CD8-positive, alpha-beta memory T cell (primary cell): ENCODE data around the gene GNL3. TPM values are rescaled to one million over a fixed set of nuclear protein-coding genes. Genes with fewer than 3 reads are reported as not detected.
"Not testable (repeated sequence)": the region's sequence is repeated elsewhere in the genome, so short reads cannot be mapped to it uniquely, and the experiment has no call there.

Source experiments
- CTCF ChIA-PET: fragments of 350-600 bp; sonication (Branson Sonifier 250); formaldehyde crosslinking; loops from one replicate; lab custom pipeline; 2021; ENCODE audit warnings: antibody characterized with exemption; lab: Charles Lee
- POLR2A ChIA-PET: fragments of 350-600 bp; sonication (Branson Sonifier 250); formaldehyde crosslinking; loops from one replicate; lab custom pipeline; 2021; ENCODE audit warnings: antibody characterized with exemption; lab: Charles Lee
- DNase-seq, 5 donors: peaks; one replicate each; pipeline versions ENCODE4 v3.0.0 to v3.0.0-alpha.2; 2020 to 2022; ENCODE audit warnings: mixed read lengths in 1 of 5
- H3K27ac ChIP-seq: one replicate; pipeline ENCODE4 v1.7.0; 2013; ENCODE audit warnings: low read depth, mild to moderate bottlenecking, low read length, moderate library complexity
- H3K27me3 ChIP-seq: 2 replicates; pipeline ENCODE4 v1.7.0; 2013; ENCODE audit warnings: low read length, mild to moderate bottlenecking; ENCODE audit not compliant: insufficient read depth, poor library complexity, severe bottlenecking
- H3K36me3 ChIP-seq: 2 replicates; pipeline ENCODE4 v1.7.0; 2013; ENCODE audit warnings: mild to moderate bottlenecking, low read length, moderate library complexity; ENCODE audit not compliant: insufficient read depth
- H3K4me1 ChIP-seq: 2 replicates; pipeline ENCODE4 v1.7.0; 2013; ENCODE audit warnings: mild to moderate bottlenecking, low read length, moderate library complexity; ENCODE audit not compliant: insufficient read depth
- H3K4me3 ChIP-seq: 2 replicates; pipeline ENCODE4 v1.7.0; 2013; ENCODE audit warnings: mild to moderate bottlenecking, low read length
- H3K9me3 ChIP-seq: 2 replicates; pipeline ENCODE4 v1.7.0; 2013; ENCODE audit warnings: mild to moderate bottlenecking, low read length
- H3K27ac Mint-ChIP-seq, 8 donors: one replicate each; pipeline ENCODE4 v1.8.0; 2020 to 2021; ENCODE audit warnings: mixed read lengths in 8 of 8, mild to moderate bottlenecking in 6 of 8, inconsistent platforms in 3 of 8, moderate library complexity in 3 of 8
- H3K27me3 Mint-ChIP-seq, 2 donors: one replicate each; pipeline ENCODE4 v1.8.0; 2020 to 2021; ENCODE audit warnings: mixed read lengths in 2 of 2, mild to moderate bottlenecking in 1 of 2, moderate library complexity in 1 of 2
- H3K36me3 Mint-ChIP-seq, 3 donors: one replicate each; pipeline ENCODE4 v1.8.0; 2020 to 2021; ENCODE audit warnings: mixed read lengths in 3 of 3, inconsistent platforms in 1 of 3, mild to moderate bottlenecking in 1 of 3
- H3K4me1 Mint-ChIP-seq, 3 donors: one replicate each; pipeline ENCODE4 v1.8.0; 2020 to 2021; ENCODE audit warnings: mixed read lengths in 3 of 3, inconsistent platforms in 1 of 3, mild to moderate bottlenecking in 1 of 3
- H3K4me3 Mint-ChIP-seq, 7 donors: one replicate each; pipeline ENCODE4 v1.8.0; 2020 to 2021; ENCODE audit warnings: mixed read lengths in 7 of 7, mild to moderate bottlenecking in 6 of 7, moderate library complexity in 4 of 7, inconsistent platforms in 2 of 7
- H3K9me3 Mint-ChIP-seq, 5 donors: one replicate each; pipeline ENCODE4 v1.8.0; 2020 to 2022; ENCODE audit warnings: mixed read lengths in 5 of 5, mild to moderate bottlenecking in 3 of 5, moderate library complexity in 2 of 5, inconsistent platforms in 1 of 5
- polyA plus RNA-seq: library from polyadenylated mRNA; unstranded; fragments of 300-500 nt; fragmentation: Illumina TruSeq; gene quantifications from one replicate; pipeline ENCODE4 v1.2.3, GENCODE V29; 2021
- total RNA-seq, 2 experiments: library from RNA; stranded (reverse); gene quantifications; one replicate each; pipeline ENCODE4 v1.2.3, GENCODE V29; 2021

The GNL3 gene
- total and polyA plus RNA-seq, 3 experiments from 2014 or later = 58.5 to 233 (median 229) TPM

GRCh38 chr3:52660046-52660445 lies 25.8 kb upstream of the GNL3 start:
- Mint-ChIP-seq H3K27me3 (no peaks in the 10 kb centered on the region), H3K4me3 (no peak overlapping the region), H3K9me3 (no peaks in the 10 kb centered on the region), H3K4me1 (peaks cover 0 to 9% (median 6%) of the 10 kb centered on the region in 3 donors), H3K36me3 (peaks cover 9 to 74% (median 20%) of the 10 kb centered on the region in 3 donors), H3K27ac (no peak overlapping the region)
- ChIA-PET POLR2A (no interaction called here), CTCF (no interaction called here)
- Histone ChIP-seq H3K9me3 (no peaks in the 10 kb centered on the region), H3K4me3 (no peak overlapping the region), H3K36me3 (peaks cover 35% of the 10 kb centered on the region), H3K27me3 (no peaks in the 10 kb centered on the region), H3K4me1 (no peaks in the 10 kb centered on the region), H3K27ac (no peak overlapping the region)
- no peak for DNase-seq

GRCh38 chr3:52663098-52663497 lies 22.7 kb upstream of the GNL3 start:
- H3K27me3 ChIP-seq = no peaks in the 10 kb centered on the region
- Mint-ChIP-seq H3K27me3 (no peaks in the 10 kb centered on the region), H3K4me1 (peaks cover 0 to 6% (median 0%) of the 10 kb centered on the region in 3 donors), H3K27ac (peak overlapping the region in 1 of 8 donors; percentile 26), H3K4me3 (no peak overlapping the region), H3K36me3 (peaks cover 9 to 71% (median 22%) of the 10 kb centered on the region in 3 donors), H3K9me3 (no peaks in the 10 kb centered on the region)
- H3K4me1 ChIP-seq = no peaks in the 10 kb centered on the region
- H3K27ac ChIP-seq = no peak overlapping the region
- no peak for DNase-seq
- peaks cover 27% of the 10 kb centered on the region for H3K36me3 ChIP-seq
- CTCF ChIA-PET = no interaction called here
- POLR2A ChIA-PET = interaction anchor here (0.6 to 0.7 kb wide), 2 partner anchors 8 to 21 kb away, joined by 3 to 6 read pairs; no protein-coding TSS in a partner anchor
- no peak overlapping the region for H3K4me3 ChIP-seq
- no peaks in the 10 kb centered on the region for H3K9me3 ChIP-seq

GRCh38 chr3:52670621-52671521 lies 15.0 kb upstream of the GNL3 start:
- Mint-ChIP-seq H3K27me3 (no peaks in the 10 kb centered on the region), H3K9me3 (no peaks in the 10 kb centered on the region), H3K4me1 (peaks cover 31 to 43% (median 33%) of the 10 kb centered on the region in 3 donors), H3K36me3 (peaks cover 0 to 63% (median 14%) of the 10 kb centered on the region in 3 donors), H3K27ac (peak overlapping the region; percentile 69 to 95 (median 90)), H3K4me3 (peak overlapping the region in 6 of 7 donors; percentile 27 to 84 (median 57))
- ChIA-PET CTCF (interaction anchor here (1.3 kb wide), 1 partner anchor 20 kb away, joined by 3 read pairs; no protein-coding TSS in a partner anchor), POLR2A (interaction anchor here (1.0 kb wide), 1 partner anchor 8 kb away, joined by 6 read pairs; no protein-coding TSS in a partner anchor)
- Histone ChIP-seq H3K4me1 (peaks cover 13% of the 10 kb centered on the region), H3K9me3 (no peaks in the 10 kb centered on the region), H3K4me3 (no peak overlapping the region), H3K27ac (peak overlapping the region; percentile 45), H3K36me3 (peaks cover 9% of the 10 kb centered on the region), H3K27me3 (no peaks in the 10 kb centered on the region)
- peak in 2 of 5 donors; percentile 11 to 62 for DNase-seq

GRCh38 chr3:52671676-52672075 lies 14.2 kb upstream of the GNL3 start:
- Histone ChIP-seq H3K4me3 (no peak overlapping the region), H3K27me3 (no peaks in the 10 kb centered on the region), H3K36me3 (peaks cover 16% of the 10 kb centered on the region), H3K27ac (peak overlapping the region; percentile 45), H3K4me1 (peaks cover 13% of the 10 kb centered on the region), H3K9me3 (no peaks in the 10 kb centered on the region)
- no peak for DNase-seq
- ChIA-PET CTCF (interaction anchor here (1.3 kb wide), 1 partner anchor 21 kb away, joined by 3 read pairs; no protein-coding TSS in a partner anchor), POLR2A (no interaction called here)
- Mint-ChIP-seq H3K27ac (peak overlapping the region; percentile 29 to 95 (median 88)), H3K27me3 (no peaks in the 10 kb centered on the region), H3K36me3 (peaks cover 0 to 63% (median 18%) of the 10 kb centered on the region in 3 donors), H3K9me3 (no peaks in the 10 kb centered on the region), H3K4me1 (peaks cover 34 to 48% (median 37%) of the 10 kb centered on the region in 3 donors), H3K4me3 (peak overlapping the region in 2 of 7 donors; percentile 12 to 61)

- H3K9me3 Mint-ChIP-seq, DNase-seq, CTCF ChIA-PET, H3K27ac ChIP-seq, H3K4me1 ChIP-seq, H3K9me3 ChIP-seq, H3K27me3 Mint-ChIP-seq, POLR2A ChIA-PET, H3K4me3 ChIP-seq, H3K27me3 ChIP-seq, H3K4me3 Mint-ChIP-seq: not testable (repeated sequence)
- peak overlapping the region in 1 of 8 donors; percentile 21 for H3K27ac Mint-ChIP-seq
- peaks cover 31 to 52% (median 44%) of the 10 kb centered on the region in 3 donors for H3K4me1 Mint-ChIP-seq
- peaks cover 40% of the 10 kb centered on the region for H3K36me3 ChIP-seq
- peaks cover 7 to 74% (median 24%) of the 10 kb centered on the region in 3 donors for H3K36me3 Mint-ChIP-seq
Observed at GRCh38 chr3:52676201-52676600, 9.6 kb upstream of the GNL3 start.

- Histone ChIP-seq H3K4me3 (no peak overlapping the region), H3K27me3 (no peaks in the 10 kb centered on the region), H3K27ac (no peak overlapping the region), H3K4me1 (peaks cover 10% of the 10 kb centered on the region), H3K36me3 (peaks cover 41% of the 10 kb centered on the region), H3K9me3 (no peaks in the 10 kb centered on the region)
- DNase-seq = no peak
- peaks cover 7 to 67% (median 23%) of the 10 kb centered on the region in 3 donors for H3K36me3 Mint-ChIP-seq
- POLR2A ChIA-PET = no interaction called here
- peak overlapping the region in 1 of 7 donors; percentile 59 for H3K4me3 Mint-ChIP-seq
- H3K27ac Mint-ChIP-seq = peak overlapping the region in 5 of 8 donors; percentile 38 to 78 (median 42)
- H3K27me3 Mint-ChIP-seq = no peaks in the 10 kb centered on the region
- H3K9me3 Mint-ChIP-seq = no peaks in the 10 kb centered on the region
- CTCF ChIA-PET = interaction anchor here (2.0 kb wide), 1 partner anchor 14 kb away, joined by 5 read pairs; no protein-coding TSS in a partner anchor
- H3K4me1 Mint-ChIP-seq = peaks cover 33 to 59% (median 50%) of the 10 kb centered on the region in 3 donors
Observed at GRCh38 chr3:52678265-52679198, 7.3 kb upstream of the GNL3 start.

- H3K4me1 ChIP-seq = peaks cover 16% of the 10 kb centered on the region
- Mint-ChIP-seq H3K4me1 (peaks cover 37 to 66% (median 57%) of the 10 kb centered on the region in 3 donors), H3K27me3 (no peaks in the 10 kb centered on the region), H3K9me3 (no peaks in the 10 kb centered on the region), H3K4me3 (no peak overlapping the region), H3K36me3 (peaks cover 7 to 66% (median 23%) of the 10 kb centered on the region in 3 donors), H3K27ac (peak overlapping the region in 4 of 8 donors; percentile 14 to 39 (median 30))
- H3K36me3 ChIP-seq = peaks cover 41% of the 10 kb centered on the region
- H3K9me3 ChIP-seq = no peaks in the 10 kb centered on the region
- H3K27ac ChIP-seq = no peak overlapping the region
- CTCF ChIA-PET = interaction anchor here (2.0 kb wide), 1 partner anchor 14 kb away, joined by 5 read pairs; no protein-coding TSS in a partner anchor
- no peak for DNase-seq
- H3K4me3 ChIP-seq = no peak overlapping the region
- POLR2A ChIA-PET = no interaction called here
- no peaks in the 10 kb centered on the region for H3K27me3 ChIP-seq
Observed at GRCh38 chr3:52679199-52679538, 6.7 kb upstream of the GNL3 start.
